Left lung (tissue), 10 donors: ENCODE results near the gene SPACA7. TPM values are rescaled to one million over a fixed set of nuclear protein-coding genes. Genes with fewer than 3 reads are reported as not detected.
A peak's percentile ranks its signal among the peaks of the same experiment; 100 is the strongest.

Experiments used
- ATAC-seq: fragments of 200-7000 bp; cut with Tn5 transposase; one replicate; pipeline ENCODE4 v1.9.1; 2020; ENCODE audit warnings: moderate library complexity
- DNase-seq, 4 donors: peaks; one replicate each; pipeline ENCODE4 v3.0.0-alpha.2; 2013 to 2020
- H3K27ac ChIP-seq, 2 donors: fragments of 200-600 bp; sonication (generic) in 1 of 2; one replicate each; pipeline versions ENCODE4 v1.5.0 to v1.8.0; 2020 to 2021
- H3K27me3 ChIP-seq, 2 donors: fragments of 200-600 bp; sonication (generic) in 1 of 2; one replicate each; pipeline versions ENCODE4 v1.5.0 to v1.8.0; 2020 to 2021
- H3K36me3 ChIP-seq, 2 donors: fragments of 200-600 bp; sonication (generic) in 1 of 2; one replicate each; pipeline versions ENCODE4 v1.5.0 to v1.8.0; 2020 to 2021
- H3K4me1 ChIP-seq, 2 donors: fragments of 200-600 bp; one replicate each; pipeline ENCODE4 v1.8.0; 2021
- H3K4me3 ChIP-seq, 2 donors: fragments of 200-600 bp; sonication (generic) in 1 of 2; one replicate each; pipeline versions ENCODE4 v1.5.0 to v1.8.0; 2020 to 2021; ENCODE audit warnings: mild to moderate bottlenecking in 1 of 2
- H3K9me3 ChIP-seq, 2 donors: fragments of 200-600 bp; sonication (generic) in 1 of 2; one replicate each; pipeline versions ENCODE4 v1.5.0 to v1.8.0; 2020 to 2021
- intact Hi-C, 2 donors: fragments of 100-400 bp; cut with DNase I; formaldehyde crosslinking; loops; one replicate each; pipeline versions ENCODE4 v1.11.2 to v1.14.2; 2022
- polyA plus RNA-seq, 6 donors: library from polyadenylated mRNA; unstranded; fragments of 120-200 nt; gene quantifications; one replicate each; pipeline ENCODE4 v1.2.1, GENCODE V29; 2013; ENCODE audit not compliant: insufficient read length in 6 of 6
- total RNA-seq, 2 donors: library from RNA; stranded (reverse); fragmentation: NEBNext Ultra II Directional; extraction: Animal tissue kit (Norgen Biotek cat#: 25700); gene quantifications; one replicate each; pipeline ENCODE4 v1.2.1, GENCODE V29; 2021
- TF ChIP-seq, protein P1 (sequence below), 2 donors: fragments of 200-600 bp; sonication (generic) in 1 of 2; IDR thresholded peaks; one replicate each; pipeline versions ENCODE4 v1.5.0 to v1.8.0; 2021; ENCODE audit warnings: antibody characterized with exemption in 2 of 2
- donor health status: DM: no; HTN: yes; CAD: no.
- donor health status: DM: no; HTN: no; CAD: no.

Gene SPACA7
- total and polyA plus RNA-seq, 8 donors, result 0.31 TPM; not detected in 7

DNA sequence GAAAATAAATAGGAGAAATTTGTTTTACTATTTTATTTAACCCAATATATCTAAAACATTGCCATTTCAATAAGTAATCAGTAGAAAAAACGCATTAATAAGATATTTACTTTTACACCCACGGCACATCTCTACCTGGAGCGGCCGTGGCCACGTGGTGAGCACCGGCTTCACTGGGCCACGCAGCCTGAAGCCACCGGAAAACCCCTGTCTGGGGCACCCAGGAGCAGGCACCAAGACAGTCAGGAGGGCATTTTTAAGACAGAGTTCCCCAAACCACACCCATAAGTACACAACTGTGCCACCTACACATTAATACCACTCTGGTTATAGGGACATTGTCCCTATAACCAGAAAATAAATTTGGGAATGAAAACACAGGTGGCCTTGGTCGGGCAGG, 80.9 kb downstream of the SPACA7 start:
- Histone ChIP-seq H3K9me3 (peaks cover 0 to 4% of the 10 kb centered on the region in 2 donors), H3K4me3 (no peak overlapping the region), H3K4me1 (no peaks in the 10 kb centered on the region), H3K36me3 (no peaks in the 10 kb centered on the region), H3K27me3 (peaks cover 0 to 27% of the 10 kb centered on the region in 2 donors), H3K27ac (no peak overlapping the region)
- no peak for ATAC-seq
- intact Hi-C loops, result no loop called here
- TF ChIP-seq, protein P1, sequence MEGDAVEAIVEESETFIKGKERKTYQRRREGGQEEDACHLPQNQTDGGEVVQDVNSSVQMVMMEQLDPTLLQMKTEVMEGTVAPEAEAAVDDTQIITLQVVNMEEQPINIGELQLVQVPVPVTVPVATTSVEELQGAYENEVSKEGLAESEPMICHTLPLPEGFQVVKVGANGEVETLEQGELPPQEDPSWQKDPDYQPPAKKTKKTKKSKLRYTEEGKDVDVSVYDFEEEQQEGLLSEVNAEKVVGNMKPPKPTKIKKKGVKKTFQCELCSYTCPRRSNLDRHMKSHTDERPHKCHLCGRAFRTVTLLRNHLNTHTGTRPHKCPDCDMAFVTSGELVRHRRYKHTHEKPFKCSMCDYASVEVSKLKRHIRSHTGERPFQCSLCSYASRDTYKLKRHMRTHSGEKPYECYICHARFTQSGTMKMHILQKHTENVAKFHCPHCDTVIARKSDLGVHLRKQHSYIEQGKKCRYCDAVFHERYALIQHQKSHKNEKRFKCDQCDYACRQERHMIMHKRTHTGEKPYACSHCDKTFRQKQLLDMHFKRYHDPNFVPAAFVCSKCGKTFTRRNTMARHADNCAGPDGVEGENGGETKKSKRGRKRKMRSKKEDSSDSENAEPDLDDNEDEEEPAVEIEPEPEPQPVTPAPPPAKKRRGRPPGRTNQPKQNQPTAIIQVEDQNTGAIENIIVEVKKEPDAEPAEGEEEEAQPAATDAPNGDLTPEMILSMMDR (IDR thresholded peaks at IDR 0.05), result no peak
- no peak for DNase-seq

DNA sequence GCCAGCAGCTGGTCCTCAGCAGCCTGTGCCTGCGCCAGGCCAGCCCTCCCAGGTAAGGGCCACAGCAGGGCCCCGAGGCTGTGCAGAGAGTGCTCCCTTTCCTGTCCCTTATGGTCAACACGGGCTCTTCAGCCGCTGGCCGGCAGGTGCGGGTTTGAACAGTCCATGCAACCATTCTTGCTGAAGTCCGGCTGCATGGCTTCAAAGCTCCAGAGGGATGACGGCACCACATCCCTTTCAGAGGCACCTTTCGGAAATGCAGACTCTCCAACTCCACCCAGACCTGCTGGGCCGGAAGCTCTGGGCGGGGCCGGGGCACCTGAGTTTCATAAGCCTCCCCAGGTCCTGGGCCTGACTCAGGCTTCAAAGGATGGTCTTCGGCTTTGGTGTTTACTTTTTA, 81.3 kb downstream of the SPACA7 start:
- H3K9me3 ChIP-seq, result peaks cover 0 to 8% of the 10 kb centered on the region in 2 donors
- no peak overlapping the region for H3K4me3 ChIP-seq
- H3K27me3 ChIP-seq, result peaks cover 0 to 23% of the 10 kb centered on the region in 2 donors
- H3K4me1 ChIP-seq, result no peaks in the 10 kb centered on the region
- intact Hi-C loops, result no loop called here
- ATAC-seq (no peak), DNase-seq (peak in 1 of 4 donors; percentile 66)
- no peaks in the 10 kb centered on the region for H3K36me3 ChIP-seq
- TF ChIP-seq, protein P1 (IDR thresholded peaks at IDR 0.05), result no peak
- H3K27ac ChIP-seq, result no peak overlapping the region

DNA sequence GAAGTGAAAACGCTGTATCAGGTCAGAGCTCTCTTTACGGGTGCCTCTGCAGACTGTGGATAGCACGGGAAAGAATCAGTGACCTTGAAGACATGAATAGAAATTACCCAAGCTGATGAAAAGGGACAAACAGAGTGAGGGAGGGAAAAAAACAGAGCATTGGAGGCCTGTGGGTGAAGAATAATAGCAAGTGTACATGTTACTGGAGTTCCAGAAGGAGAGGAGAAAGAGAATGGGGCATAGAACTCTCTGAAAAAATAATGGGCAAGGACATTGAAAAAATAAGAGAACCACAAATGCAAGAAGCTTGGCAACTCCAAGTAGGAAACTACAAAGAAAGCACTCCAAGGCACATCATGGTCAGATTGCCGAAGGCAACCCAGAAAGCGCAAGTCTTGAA, 86.3 kb downstream of the SPACA7 start:
- Histone ChIP-seq H3K9me3 (peaks cover 0 to 9% of the 10 kb centered on the region in 2 donors), H3K27me3 (no peaks in the 10 kb centered on the region), H3K4me1 (no peaks in the 10 kb centered on the region), H3K4me3 (no peak overlapping the region), H3K36me3 (no peaks in the 10 kb centered on the region), H3K27ac (no peak overlapping the region)
- intact Hi-C loops, result no loop called here
- TF ChIP-seq, protein P1 (IDR thresholded peaks at IDR 0.05), result no peak
- DNase-seq, result no peak
- ATAC-seq, result no peak

DNA sequence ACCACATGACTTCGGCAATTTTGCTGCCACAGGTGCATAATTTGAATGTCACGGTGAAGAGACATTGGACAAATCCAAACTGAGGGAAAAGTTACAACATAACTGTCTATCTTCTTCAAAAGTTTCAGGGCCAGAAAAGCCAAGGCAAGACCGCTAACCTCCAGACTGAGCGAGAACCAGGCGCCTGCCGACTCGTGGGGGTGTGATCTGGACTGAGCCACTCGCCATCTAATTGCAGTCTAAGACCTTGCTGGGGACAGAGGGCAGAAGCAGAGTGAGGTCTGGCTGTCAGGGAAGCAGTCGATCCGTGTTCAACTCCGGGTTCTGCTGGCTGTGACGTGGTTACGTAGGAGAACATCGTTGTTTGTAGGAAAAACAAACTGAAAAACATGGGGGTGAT, 88.6 kb downstream of the SPACA7 start:
- peaks cover 0 to 8% of the 10 kb centered on the region in 2 donors for H3K9me3 ChIP-seq
- H3K4me1 ChIP-seq, result no peaks in the 10 kb centered on the region
- no peaks in the 10 kb centered on the region for H3K27me3 ChIP-seq
- DNase-seq, result no peak
- no peak overlapping the region for H3K4me3 ChIP-seq
- H3K36me3 ChIP-seq, result no peaks in the 10 kb centered on the region
- intact Hi-C loops, result no loop called here
- no peak for ATAC-seq
- H3K27ac ChIP-seq, result no peak overlapping the region
- TF ChIP-seq, protein P1 (IDR thresholded peaks at IDR 0.05), result no peak

DNA sequence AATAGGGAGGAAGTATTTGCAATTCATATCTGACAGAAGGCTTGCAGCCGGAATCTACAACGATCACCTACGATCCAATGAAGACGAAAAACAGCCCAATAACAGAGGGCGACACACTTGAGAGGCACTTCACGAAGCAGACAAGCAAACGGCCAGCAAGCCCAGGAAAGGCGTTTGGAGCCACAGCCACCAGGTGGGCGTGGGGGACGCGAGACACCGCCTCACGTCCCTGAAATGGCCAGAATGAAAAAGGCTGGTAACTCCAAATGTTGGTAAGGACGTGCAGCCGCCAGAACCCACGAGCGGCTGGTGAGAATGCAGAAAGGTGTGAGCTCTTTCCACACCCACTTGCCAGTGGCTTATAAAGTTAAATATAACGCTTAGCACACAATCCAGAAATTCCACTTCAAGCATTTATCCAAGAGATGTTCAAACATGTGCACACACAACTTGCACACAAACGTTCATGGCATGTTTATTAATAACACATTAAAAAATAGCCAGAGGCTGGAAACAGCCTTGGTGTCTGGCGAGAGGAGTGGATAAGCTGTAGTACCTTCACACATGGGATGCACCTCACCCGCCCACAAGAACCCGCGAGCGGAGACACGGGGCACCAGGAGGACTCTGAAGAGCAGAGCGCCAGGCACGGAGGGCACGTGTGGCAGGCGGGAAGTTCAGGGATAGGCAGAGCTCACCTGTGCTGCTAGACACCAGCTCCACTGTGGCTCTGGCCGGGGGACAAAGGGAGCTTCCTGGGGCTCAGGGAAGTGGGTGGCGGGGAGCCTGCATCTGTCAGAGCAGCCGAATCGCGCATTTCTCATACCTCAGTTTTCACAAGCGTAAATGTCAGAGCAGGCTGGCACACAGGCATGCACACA, 89.3 kb downstream of the SPACA7 start:
- intact Hi-C loops, result no loop called here
- ATAC-seq, result no peak
- H3K9me3 ChIP-seq, result peaks cover 0 to 10% of the 10 kb centered on the region in 2 donors

More for the DNA sequence above, 89.3 kb downstream of the SPACA7 start:
- no peak overlapping the region for H3K27ac ChIP-seq
- DNase-seq, result peak in 1 of 4 donors; percentile 72
- H3K4me1 ChIP-seq, result no peaks in the 10 kb centered on the region
- no peak overlapping the region for H3K4me3 ChIP-seq
- H3K27me3 ChIP-seq, result no peaks in the 10 kb centered on the region
- TF ChIP-seq, protein P1 (IDR thresholded peaks at IDR 0.05), result no peak
- no peaks in the 10 kb centered on the region for H3K36me3 ChIP-seq
